Measurements from ENCODE around the gene SIM1.

Gene SIM1, protein sequence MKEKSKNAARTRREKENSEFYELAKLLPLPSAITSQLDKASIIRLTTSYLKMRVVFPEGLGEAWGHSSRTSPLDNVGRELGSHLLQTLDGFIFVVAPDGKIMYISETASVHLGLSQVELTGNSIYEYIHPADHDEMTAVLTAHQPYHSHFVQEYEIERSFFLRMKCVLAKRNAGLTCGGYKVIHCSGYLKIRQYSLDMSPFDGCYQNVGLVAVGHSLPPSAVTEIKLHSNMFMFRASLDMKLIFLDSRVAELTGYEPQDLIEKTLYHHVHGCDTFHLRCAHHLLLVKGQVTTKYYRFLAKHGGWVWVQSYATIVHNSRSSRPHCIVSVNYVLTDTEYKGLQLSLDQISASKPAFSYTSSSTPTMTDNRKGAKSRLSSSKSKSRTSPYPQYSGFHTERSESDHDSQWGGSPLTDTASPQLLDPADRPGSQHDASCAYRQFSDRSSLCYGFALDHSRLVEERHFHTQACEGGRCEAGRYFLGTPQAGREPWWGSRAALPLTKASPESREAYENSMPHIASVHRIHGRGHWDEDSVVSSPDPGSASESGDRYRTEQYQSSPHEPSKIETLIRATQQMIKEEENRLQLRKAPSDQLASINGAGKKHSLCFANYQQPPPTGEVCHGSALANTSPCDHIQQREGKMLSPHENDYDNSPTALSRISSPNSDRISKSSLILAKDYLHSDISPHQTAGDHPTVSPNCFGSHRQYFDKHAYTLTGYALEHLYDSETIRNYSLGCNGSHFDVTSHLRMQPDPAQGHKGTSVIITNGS

DNA sequence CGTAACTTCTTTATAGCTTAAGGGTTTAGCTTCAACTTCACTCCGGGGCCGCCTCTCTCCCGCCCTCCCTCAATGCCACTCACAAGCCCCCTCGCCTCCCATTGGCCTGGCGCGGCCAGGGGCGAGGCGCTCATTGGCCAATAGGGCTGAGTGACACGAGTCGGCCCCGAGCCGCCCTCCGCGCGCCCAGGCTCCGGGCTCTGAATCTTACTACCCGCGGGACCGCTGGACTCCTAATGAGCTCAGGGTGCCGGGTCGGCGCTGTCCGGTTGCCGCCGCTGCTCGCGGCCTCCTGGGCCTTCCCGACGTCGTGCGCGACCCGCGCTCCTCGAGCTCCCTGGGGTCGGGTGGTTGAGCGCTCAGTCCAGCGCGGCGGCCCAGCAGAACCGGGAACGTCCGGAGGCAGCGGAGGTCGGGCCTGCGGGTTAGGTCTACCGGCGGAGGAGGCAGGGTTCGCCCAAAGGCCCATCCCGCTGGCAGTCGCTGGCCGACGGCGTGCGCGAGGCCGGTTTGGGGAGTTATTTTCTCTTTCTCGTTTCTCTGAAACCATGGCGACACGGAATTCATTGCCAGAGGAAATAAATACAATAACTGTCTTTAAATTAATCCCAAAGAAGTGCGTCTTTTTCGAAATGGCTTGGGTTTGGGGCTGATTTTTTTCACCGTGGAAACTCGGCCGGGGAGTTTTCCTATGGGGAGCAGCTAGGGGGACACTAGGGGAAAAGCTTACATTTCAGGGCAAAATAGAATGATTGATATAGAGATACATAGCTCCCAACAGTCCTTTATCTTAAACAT is at the start of gene SIM1:
Gene SIM1, minus strand, starts transcription at position 19 of the 798 bp plus-strand sequence. CDS start 1,453 bp downstream, outside the sequence.
- Histone ChIP-seq H3K9ac (ENCODE audit: low read length) (no peak within 1 kb of the TSS), H3K36me3 (replicated peaks; ENCODE audit: low read depth, low read length) (no peaks in the 10 kb centered on the region), H3K27ac (ENCODE audit: low read length) (no peak within 1 kb of the TSS), H3K4me3 (ENCODE audit: low read length) (no peak within 1 kb of the TSS), H4K20me1 (ENCODE audit: insufficient read depth, low read length) (no peaks in the 10 kb centered on the region), H3K4me2 (ENCODE audit: low read length) (no peak within 1 kb of the TSS), H3K79me2 (ENCODE audit: low read length) (no peaks in the 10 kb centered on the region), H3K9me3 (ENCODE audit: insufficient read depth, low read length) (no peaks in the 10 kb centered on the region), H2AFZ (ENCODE audit: low read depth, low read length) (no peak within 1 kb of the TSS), H3K4me1 (ENCODE audit: low read length) (no peaks in the 10 kb centered on the region), H3K27me3 (ENCODE audit: low read depth, low read length) (no peaks in the 10 kb centered on the region)
- TF ChIP-seq EZH2phosphoT487 (IDR thresholded peaks at IDR 0.05; ENCODE audit: low read depth) = no peak
- TF ChIP-seq CTCF (IDR thresholded peaks at IDR 0.05; ENCODE audit: low read depth, low read length) = no peak

DNA sequence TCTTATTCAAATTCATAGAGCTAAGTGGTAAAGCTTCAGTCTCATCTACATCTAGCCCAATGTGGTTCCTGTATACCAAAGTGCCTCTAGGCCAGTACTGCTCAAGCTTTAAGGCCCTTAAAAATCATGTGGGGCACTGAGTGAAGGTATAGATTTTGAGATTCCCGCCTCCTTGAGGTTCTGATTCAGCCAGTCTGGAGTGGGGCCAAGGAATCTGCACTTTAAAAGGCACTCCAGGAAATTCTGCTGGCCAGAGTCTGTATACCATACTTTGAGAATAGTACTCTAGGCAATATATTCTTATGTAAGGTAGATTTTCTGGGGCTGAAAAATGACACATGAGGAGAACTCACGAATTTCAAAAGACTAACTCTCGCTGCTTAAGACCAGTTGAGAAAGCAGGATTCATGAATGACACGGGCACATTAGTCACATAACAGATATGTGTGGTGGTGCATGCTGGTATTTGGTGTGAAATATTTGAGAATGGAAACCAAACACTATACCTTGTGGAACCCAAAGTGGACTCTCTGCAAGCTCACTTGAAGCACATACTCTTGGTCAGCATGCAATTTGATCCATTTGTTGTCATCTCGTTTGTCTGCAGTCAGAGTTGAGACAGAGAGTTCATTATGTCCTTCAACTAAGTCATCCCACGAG is 47.6 kb upstream of the SIM1 start:
- Histone ChIP-seq H3K27me3 (ENCODE audit: low read depth, low read length) (no peaks in the 10 kb centered on the region), H2AFZ (ENCODE audit: low read depth, low read length) (no peak overlapping the region), H4K20me1 (ENCODE audit: insufficient read depth, low read length) (no peaks in the 10 kb centered on the region), H3K36me3 (replicated peaks; ENCODE audit: low read depth, low read length) (peaks cover 2% of the 10 kb centered on the region), H3K4me1 (ENCODE audit: low read length) (no peaks in the 10 kb centered on the region), H3K4me3 (ENCODE audit: low read length) (no peak overlapping the region), H3K79me2 (ENCODE audit: low read length) (no peaks in the 10 kb centered on the region), H3K9me3 (ENCODE audit: insufficient read depth, low read length) (no peaks in the 10 kb centered on the region), H3K9ac (ENCODE audit: low read length) (no peak overlapping the region), H3K27ac (ENCODE audit: low read length) (no peak overlapping the region), H3K4me2 (ENCODE audit: low read length) (no peak overlapping the region)
- TF ChIP-seq CTCF (IDR thresholded peaks at IDR 0.05; ENCODE audit: low read depth, low read length) = no peak
- no peak for TF ChIP-seq EZH2phosphoT487 (IDR thresholded peaks at IDR 0.05; ENCODE audit: low read depth)

DNA sequence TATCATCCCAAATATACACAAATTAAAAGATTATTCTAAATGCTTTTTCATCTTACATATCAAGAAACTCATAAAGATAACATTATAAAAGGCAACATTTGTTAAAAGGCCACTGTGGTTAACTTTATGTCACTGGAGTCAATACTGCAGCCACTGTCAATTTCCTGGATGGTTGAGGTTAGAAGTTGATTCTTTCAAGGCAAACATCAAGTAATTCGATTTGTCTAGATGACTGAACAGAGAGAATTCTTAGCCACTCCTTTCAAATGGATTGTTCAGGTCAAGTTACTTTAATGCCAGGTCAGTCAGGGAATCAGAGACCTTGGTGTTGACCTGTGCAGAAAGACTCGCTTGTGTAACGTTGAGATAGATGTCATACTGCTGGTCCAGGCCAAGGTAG is 44.4 kb upstream of the SIM1 start:
- no peak overlapping the region for H2AFZ ChIP-seq (ENCODE audit: low read depth, low read length)
- H3K9me3 ChIP-seq (ENCODE audit: insufficient read depth, low read length) = no peaks in the 10 kb centered on the region
- H3K4me2 ChIP-seq (ENCODE audit: low read length) = no peak overlapping the region
- no peaks in the 10 kb centered on the region for H4K20me1 ChIP-seq (ENCODE audit: insufficient read depth, low read length)
- peaks cover 2% of the 10 kb centered on the region for H3K36me3 ChIP-seq (replicated peaks; ENCODE audit: low read depth, low read length)
- no peak overlapping the region for H3K4me3 ChIP-seq (ENCODE audit: low read length)
- no peaks in the 10 kb centered on the region for H3K27me3 ChIP-seq (ENCODE audit: low read depth, low read length)
- H3K4me1 ChIP-seq (ENCODE audit: low read length) = no peaks in the 10 kb centered on the region
- H3K27ac ChIP-seq (ENCODE audit: low read length) = no peak overlapping the region
- no peak overlapping the region for H3K9ac ChIP-seq (ENCODE audit: low read length)
- no peak for TF ChIP-seq EZH2phosphoT487 (IDR thresholded peaks at IDR 0.05; ENCODE audit: low read depth)
- no peak for TF ChIP-seq CTCF (IDR thresholded peaks at IDR 0.05; ENCODE audit: low read depth, low read length)
- no peaks in the 10 kb centered on the region for H3K79me2 ChIP-seq (ENCODE audit: low read length)

Data from OCI-LY3 (cell line).